Measurements from ENCODE around the gene MUC3A.
"Not testable (repeated sequence)": the region's sequence is repeated elsewhere in the genome, so short reads cannot be mapped to it uniquely, and the experiment has no call there.

The MUC3A gene, protein sequence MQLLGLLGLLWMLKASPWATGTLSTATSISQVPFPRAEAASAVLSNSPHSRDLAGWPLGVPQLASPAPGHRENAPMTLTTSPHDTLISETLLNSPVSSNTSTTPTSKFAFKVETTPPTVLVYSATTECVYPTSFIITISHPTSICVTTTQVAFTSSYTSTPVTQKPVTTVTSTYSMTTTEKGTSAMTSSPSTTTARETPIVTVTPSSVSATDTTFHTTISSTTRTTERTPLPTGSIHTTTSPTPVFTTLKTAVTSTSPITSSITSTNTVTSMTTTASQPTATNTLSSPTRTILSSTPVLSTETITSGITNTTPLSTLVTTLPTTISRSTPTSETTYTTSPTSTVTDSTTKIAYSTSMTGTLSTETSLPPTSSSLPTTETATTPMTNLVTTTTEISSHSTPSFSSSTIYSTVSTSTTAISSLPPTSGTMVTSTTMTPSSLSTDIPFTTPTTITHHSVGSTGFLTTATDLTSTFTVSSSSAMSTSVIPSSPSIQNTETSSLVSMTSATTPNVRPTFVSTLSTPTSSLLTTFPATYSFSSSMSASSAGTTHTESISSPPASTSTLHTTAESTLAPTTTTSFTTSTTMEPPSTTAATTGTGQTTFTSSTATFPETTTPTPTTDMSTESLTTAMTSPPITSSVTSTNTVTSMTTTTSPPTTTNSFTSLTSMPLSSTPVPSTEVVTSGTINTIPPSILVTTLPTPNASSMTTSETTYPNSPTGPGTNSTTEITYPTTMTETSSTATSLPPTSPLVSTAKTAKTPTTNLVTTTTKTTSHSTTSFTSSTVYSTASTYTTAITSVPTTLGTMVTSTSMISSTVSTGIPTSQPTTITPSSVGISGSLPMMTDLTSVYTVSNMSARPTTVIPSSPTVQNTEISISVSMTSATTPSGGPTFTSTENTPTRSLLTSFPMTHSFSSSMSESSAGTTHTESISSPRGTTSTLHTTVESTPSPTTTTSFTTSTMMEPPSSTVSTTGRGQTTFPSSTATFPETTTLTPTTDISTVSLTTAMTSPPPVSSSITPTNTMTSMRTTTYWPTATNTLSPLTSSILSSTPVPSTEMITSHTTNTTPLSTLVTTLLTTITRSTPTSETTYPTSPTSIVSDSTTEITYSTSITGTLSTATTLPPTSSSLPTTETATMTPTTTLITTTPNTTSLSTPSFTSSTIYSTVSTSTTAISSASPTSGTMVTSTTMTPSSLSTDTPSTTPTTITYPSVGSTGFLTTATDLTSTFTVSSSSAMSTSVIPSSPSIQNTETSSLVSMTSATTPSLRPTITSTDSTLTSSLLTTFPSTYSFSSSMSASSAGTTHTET (N-terminal part only)

DNA sequence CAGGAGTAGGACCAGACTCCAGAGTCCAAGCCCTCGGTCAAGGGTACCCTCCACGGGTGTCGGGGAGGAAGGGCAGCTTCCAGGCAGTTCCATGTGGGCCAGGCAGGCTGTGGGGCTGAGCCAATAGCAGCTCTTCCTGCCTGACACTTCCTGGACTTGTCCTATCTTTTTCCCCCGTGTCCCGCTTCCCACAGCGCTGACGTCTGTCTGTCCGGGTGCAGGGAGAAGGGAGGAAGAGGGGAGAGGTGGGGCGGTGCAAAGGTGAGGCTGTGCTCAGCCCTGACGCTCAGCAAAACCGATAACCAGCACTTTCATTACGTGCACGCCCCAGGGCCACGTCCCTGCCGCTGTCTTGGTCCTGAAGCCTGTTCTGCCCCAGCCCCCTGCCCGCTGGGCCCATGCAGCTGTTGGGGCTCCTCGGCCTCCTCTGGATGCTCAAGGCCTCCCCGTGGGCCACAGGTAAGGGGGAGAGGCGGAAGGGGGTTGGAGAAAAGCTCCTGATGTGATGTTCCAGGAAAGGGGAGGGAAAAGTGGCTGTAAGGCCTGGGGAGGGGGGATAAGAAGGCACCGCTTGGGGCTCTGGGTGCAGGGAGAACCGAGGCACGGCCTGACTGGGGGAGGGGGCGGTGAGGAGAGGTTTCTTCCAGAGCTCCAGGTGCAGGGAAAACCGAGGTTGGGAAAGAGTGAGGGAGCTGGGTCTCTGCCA lies at the start of gene MUC3A:
Gene MUC3A (plus strand): TSS at position 308 of the 706 bp plus-strand sequence. CDS start 91 bp downstream, at position 399.
- no peak within 1 kb of the TSS for H3K27ac ChIP-seq
- no peak for DNase-seq (ENCODE audit: low read depth, low spot score)

DNA sequence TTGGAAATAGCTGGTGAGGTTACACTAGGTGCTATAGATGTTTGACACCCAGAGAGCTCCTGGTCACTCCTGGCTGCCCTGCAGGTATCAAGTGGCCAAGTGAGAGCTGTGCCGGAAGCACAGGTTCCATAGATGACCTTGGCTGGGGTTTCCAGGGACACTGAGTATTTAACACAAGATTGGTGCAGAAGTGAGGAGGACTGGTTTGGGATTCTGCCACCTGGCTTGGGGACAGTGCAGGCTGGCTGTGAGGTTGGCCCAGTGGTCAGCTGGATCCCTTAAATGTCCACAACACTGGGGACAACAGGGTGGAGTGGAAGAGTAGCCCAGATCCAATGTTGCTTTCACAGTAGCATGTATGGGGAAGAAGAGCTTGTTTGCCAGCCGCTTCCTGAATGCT lies 48.4 kb upstream of the MUC3A start:
- DNase-seq (ENCODE audit: low read depth, low spot score): no peak
- H3K27ac ChIP-seq: no peak overlapping the region

DNA sequence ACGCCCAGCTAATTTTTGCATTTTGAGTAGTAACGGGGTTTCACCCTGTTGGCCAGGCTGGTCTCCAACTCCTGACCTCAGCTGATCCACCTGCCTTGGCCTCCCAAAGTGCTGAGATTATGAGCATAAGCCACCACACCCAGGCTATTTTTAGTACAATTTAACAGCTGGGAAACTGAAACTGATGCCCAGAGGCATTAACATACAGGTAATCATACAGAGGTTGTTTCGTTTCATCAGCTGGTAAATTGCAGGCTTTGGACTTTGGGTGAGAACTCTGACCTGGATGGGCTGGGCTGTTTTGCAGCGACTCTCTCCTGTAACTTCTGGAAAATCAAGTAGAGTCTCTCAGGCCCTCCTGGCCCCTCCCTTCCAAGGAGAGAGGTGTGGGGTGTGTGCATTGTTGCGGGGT lies 47.4 kb upstream of the MUC3A start:
- DNase-seq (ENCODE audit: low read depth, low spot score): no peak
- H3K27ac ChIP-seq: no peak overlapping the region

DNA sequence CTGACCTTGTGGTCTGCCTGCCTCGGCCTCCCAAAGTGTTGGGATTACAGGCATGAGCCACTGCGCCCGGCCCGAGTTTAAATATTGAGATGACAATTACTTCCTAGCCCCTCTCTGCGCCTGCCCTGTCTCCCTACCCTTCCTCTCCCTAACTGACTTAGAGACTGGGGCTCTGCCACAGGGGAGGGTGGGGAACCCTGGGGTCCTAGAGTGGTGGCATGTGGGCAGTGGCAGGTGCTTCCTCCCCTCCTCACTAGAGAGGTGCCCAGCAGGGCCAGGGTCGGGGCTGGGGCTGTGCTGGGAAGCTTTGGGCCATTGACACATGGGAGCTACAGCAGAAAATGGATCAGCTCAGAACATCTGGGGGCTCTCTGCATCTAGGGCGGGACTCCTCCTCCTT lies 46.7 kb upstream of the MUC3A start:
- DNase-seq (ENCODE audit: low read depth, low spot score): no peak
- no peak overlapping the region for H3K27ac ChIP-seq

DNA sequence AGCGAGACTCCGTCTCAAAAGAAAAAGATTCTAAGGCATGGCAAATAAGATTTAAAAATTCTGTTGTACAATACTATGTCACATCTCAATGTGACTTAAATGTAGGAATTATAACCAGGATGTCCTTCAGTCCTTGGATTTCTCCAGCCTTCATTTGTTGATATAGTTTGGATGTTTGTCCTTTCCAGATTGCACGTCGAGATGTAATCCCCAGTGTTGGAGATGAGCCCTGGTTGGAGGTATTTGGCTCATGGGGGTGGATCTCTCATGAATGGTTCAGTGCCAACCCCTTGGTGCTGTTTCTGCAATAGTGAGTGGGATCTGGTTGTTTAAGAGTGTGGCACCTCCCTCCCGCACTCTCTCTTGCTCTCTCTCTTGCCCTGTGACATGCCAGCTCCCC lies 40.8 kb upstream of the MUC3A start:
- DNase-seq (ENCODE audit: low read depth, low spot score): no peak
- no peak overlapping the region for H3K27ac ChIP-seq

DNA sequence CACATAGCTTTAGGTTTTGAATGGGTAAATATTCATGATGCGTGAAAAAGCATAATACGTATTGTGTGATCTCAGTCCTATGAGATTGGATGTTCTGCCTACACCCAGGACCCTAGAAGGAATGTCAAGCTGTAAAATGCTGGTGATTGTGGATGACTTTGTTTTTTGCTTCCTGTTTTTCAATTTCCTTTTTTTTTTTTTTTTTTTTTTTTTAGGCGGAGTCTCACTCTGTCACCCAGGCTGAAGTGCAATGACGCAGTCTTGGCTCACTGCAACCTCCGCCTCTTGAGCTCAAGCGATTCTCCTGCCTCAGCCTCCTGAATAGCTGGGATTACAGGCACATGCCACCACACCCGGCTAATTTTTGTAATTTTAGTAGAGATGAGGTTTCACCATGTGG lies 38.9 kb upstream of the MUC3A start:
- not testable (repeated sequence) for DNase-seq (ENCODE audit: low read depth, low spot score); H3K27ac ChIP-seq

DNA sequence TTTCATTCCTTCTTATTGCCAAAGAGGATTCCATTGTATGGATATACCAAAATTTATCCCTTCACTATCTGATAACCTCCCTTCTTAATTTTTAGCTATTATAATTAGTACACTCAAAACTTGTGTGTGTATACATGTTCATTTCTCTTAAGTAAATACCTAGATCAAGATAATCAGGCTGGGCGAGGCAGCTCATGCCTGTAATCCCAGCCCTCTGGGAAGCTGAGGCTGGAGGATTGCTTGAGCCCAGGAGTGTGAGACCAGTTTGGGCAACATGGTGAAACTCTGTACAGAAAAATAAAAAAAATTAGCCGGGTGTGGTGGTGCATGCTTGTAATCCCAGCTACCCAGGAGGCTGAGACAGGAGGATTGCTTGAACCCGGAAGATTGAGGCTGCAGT lies 37.9 kb upstream of the MUC3A start:
- H3K27ac ChIP-seq: no peak overlapping the region
- DNase-seq (ENCODE audit: low read depth, low spot score): no peak

DNA sequence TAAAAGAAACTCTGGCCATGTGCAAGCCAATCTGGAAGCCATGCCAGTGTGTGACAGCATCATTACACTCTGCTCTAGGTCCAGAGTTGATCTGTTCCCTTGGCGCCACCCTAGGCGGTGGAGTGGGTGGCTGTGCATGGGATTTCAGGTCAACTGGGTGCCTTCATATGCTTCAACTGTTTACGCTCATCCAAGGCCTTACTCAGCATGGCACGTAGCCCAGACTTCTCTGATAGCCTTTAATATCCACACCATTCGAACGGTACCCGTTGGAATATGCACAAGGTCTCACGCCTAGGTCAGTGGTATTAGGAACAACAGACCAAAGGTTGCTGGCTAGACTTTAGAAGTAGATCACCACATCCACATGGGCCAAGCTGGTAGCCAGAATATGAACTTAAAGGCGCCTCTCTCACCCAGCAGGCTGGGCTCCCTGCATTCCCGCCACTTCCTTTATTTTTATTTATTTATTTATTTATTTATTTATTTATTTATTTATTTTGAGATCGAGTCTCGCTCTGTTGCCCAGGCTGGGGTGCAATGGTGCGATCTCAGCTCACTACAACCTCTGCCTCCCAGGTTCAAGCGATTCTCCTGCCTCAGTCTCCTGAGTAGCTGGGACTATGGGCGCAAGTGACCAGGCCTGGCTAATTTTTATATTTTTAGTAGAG lies 35.0 kb upstream of the MUC3A start:
- no peak for DNase-seq (ENCODE audit: low read depth, low spot score)
- no peak overlapping the region for H3K27ac ChIP-seq

DNA sequence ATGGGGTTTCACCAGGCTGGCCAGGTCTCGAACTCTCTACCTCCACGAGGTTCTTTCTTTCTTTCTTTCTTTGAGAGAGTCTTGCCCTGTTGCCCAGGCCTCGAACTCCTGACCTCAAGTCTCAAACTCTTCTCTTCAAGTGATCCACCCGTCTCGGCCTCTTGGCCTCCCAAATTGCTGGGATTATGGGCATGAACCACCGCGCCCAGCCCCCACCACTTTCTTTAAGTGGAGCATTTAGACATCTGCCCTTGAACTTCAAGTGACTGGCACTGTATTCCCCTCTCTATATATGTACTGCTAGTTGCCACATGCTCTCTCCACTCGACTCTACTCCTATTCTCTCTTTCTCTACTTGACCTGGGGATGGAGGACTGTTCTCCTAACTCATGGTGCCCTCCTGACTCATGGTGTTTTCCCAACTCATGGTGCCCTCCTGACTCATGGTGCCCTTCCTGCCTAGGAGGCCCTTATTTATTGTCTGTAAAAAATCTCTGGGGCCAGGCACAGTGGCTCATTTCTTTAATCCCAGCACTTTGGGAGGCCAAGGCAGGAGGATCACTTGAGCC lies 34.4 kb upstream of the MUC3A start:
- DNase-seq (ENCODE audit: low read depth, low spot score): no peak
- no peak overlapping the region for H3K27ac ChIP-seq

DNA sequence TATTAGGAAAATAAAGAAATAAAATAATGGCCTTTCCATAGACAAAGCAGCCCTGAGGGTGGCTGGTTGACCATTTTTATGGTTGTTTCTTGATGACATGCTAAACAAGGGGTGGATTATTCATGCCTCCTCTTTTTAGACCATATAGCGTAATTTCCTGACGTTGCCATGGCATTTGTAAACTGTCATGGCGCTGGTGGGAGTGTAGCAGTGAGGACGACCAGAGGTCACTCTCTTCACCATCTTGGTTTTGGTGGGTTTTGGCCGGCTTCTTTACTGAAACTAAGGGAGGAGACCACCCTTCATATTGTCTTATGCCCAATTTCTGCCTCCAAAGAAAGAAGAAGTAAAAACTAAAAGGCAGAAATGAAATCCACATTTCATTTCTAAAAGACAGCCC lies 30.0 kb upstream of the MUC3A start:
- not testable (repeated sequence) for H3K27ac ChIP-seq; DNase-seq (ENCODE audit: low read depth, low spot score)

DNA sequence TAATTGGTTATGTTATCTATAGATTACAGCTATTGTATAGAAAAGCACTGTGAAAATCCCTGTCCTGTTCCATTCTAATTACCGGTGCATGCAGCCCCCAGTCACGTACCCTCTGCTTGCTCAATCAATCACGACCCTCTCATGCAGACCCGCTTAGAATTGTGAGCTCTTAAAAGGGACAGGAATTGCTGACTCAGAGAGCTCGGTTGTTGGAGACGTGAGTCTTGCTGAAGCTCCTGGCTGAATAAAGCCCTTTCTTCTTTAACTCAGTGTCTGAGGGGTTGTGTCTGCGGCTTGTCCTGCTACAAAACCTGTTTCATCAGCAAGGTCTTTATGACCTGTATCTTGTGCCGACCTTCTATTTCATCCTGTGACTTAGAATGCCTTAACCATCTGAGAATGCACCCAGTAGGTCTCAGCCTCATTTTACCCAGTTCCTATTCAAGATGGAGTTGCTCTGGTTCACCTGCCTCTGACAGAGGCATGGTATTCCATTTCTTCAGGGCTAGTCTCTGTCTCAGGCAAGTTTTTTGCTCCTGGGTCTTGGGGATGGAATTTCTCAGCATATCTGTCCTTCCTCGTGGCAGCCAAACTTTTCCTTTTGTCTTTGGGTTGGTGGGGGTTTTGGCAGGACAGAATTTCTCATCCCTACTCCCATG lies 29.4 kb upstream of the MUC3A start:
- not testable (repeated sequence) for DNase-seq (ENCODE audit: low read depth, low spot score)

DNA sequence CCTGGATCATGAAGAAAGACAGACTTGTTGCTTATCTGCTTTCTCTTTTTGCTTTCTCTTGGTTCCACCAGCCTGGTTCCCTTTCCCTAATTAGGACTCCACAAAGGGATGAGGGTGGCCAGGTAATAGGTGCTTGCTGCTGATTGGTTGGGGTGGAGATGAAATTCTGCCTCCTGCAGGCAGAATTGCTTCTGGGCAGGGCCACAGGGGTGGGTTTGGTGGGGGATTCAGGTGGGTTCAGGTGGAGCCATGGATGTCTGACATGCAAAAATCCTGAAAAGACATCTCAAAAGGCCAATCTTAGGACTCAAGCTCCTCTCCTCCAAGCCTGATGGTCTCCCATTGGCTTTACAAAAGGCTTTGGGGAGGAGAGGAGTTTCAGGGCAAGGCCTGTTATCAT lies 28.3 kb upstream of the MUC3A start:
- DNase-seq (ENCODE audit: low read depth, low spot score): no peak
- no peak overlapping the region for H3K27ac ChIP-seq

More for the DNA sequence above, 29.4 kb upstream of the MUC3A start:
- not testable (repeated sequence) for H3K27ac ChIP-seq

DNA sequence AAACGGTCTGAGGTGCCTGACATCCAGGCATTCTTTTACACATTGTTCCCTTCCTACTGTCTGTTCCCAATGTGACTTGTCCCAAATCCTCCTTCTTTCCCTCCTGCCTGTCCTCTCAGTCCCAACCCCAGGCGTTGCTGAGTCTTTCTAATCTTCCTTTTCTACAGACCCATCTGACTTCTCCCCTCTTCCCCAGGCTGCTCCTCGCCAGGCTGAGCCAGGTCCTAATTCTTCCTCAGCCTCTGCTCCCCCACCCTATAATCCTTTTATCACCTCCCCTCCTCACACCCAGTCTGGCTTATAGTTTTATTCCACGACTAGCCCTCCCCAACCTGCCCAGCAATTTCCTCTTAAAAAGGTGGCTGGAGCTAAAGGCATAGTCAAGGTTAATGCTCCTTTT lies 25.7 kb upstream of the MUC3A start:
- not testable (repeated sequence) for DNase-seq (ENCODE audit: low read depth, low spot score); H3K27ac ChIP-seq

DNA sequence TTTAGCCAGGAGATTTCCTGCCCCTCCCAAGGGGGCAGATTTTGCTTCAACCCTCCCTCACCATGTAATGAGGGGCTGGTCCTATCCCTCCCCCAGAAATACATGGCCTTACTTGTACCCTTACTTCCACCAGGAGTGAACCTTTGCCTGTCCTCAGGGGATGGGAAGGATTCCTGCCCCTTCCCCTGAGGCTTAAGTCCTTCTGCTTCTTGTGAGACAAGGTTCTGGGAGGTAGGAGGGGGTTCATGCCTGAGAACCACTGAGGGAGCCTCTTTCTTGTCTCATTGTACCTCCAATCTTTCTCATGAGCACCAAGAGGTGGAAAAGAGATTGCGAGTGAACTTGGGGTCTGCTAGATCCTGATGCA lies 19.5 kb upstream of the MUC3A start:
- DNase-seq (ENCODE audit: low read depth, low spot score): no peak
- peak overlapping the region; percentile 61 for H3K27ac ChIP-seq

DNA sequence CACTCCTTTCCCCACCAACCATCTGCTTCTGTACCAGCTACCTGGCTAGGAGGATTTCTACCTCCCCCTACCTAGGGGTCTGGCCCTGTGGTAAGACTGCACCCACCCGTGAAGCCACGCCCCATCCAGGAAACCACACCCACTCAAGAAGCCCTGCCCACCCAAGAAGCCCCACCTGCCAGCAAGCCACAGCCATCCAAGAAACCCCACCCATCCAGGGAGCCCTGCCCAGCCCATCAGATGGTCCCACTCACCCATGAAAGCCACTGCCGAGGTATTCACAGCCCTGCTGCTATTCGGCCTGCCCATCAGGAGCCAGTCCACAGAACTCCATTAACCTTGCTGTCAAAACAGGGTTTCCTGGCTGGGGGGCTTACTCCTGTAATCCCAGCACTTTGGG lies 15.6 kb upstream of the MUC3A start:
- no peak overlapping the region for H3K27ac ChIP-seq
- DNase-seq (ENCODE audit: low read depth, low spot score): no peak

DNA sequence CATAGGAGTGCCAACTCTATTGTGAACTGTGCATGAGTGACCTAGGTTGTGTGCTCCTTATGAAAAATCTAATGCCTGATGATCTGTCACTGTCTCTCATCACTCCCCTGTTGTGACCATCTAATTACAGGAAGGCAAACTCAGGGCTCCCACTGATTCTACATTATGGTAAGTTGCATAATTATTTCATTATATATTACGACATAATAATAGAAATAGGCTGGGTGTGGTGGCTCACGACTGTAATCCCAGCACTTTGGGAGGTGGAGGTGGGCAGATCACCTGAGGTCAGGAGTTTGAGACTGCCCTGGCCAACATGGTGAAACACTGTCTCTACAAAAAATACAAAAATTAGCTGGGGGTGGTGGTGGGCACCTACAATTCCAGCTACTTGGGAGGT lies 14.0 kb upstream of the MUC3A start:
- not testable (repeated sequence) for DNase-seq (ENCODE audit: low read depth, low spot score); H3K27ac ChIP-seq

DNA sequence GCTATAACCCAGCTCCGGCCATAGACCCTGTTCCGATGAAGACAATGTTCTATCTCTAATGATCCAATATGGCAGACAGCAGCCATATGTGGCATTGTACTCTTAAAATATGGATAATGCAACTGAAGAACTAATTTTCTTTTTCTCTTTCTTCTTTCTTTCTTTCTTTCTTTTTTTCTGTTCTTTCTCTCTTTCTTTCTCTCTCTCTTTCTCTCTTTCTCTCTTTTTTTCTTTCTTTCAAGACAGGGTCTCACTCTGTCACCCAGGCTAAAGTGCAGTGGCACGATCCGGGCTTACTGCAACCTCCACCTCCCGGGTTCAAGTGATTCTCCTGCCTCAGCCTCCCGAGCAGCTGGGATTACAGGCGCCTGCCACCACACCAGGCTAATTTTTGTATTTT lies 13.2 kb upstream of the MUC3A start:
- H3K27ac ChIP-seq; DNase-seq (ENCODE audit: low read depth, low spot score): not testable (repeated sequence)

DNA sequence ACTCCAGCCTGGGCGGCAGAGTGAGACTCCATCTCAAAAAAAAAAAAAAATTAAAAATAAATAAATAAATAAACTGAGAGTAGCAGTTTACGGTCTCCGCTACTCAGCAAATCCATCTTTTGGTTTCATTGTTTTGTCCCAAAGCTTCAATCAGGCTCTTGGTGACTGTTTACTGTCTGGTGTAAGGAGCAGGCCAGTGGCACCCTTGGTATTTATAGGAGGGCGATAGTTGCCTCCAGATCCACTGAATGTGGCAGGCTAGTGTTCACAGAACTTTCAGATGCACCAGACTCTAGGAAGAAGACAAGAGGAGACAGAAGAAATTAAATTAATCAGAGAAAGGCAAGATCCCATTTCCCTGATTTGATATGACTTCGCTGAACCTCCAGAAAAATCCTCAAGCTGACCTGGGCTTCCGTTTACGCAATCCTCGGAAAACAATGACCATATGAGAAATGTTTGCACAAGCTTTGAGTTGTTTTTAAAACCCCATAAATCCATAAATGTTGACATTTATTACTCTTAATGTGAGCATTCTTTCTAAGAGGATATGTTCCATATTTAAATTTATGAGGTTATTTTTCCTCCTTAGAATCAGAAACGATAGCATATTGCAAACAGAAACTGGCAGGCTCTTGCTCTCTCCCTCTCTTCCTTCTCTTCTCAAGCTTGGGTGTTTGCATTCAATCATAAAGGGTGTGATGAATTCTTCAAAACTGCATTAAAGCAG lies 7.1 kb upstream of the MUC3A start:
- DNase-seq (ENCODE audit: low read depth, low spot score): peak; percentile 72
- peak overlapping the region; percentile 49 for H3K27ac ChIP-seq
